Right lobe of liver (tissue), 6 donors: ENCODE data around the gene CPA1. TPM values are rescaled to one million over a fixed set of nuclear protein-coding genes. Genes with fewer than 3 reads are reported as not detected.

ENCODE experiments used
- ATAC-seq, 4 donors: fragments of 200-7000 bp; cut with Tn5 transposase; one replicate each; pipeline ENCODE4 v1.9.1; 2020; ENCODE audit warnings: mild to moderate bottlenecking in 4 of 4, moderate library complexity in 4 of 4
- DNase-seq, 3 donors: peaks; one replicate each; pipeline ENCODE4 v3.0.0-alpha.2; 2020
- H3K27ac ChIP-seq, 3 donors: fragments of 200-600 bp; one replicate each; pipeline ENCODE4 v1.8.0; 2022
- H3K27me3 ChIP-seq, 2 donors: fragments of 200-600 bp; one replicate each; pipeline ENCODE4 v1.8.0; 2022
- H3K36me3 ChIP-seq, 4 donors: fragments of 200-600 bp; sonication (generic) in 1 of 4; one replicate each; pipeline versions ENCODE4 v1.5.1 to v1.8.0; 2017 to 2022; ENCODE audit warnings: control low read depth in 1 of 4
- H3K4me1 ChIP-seq, 4 donors: fragments of 200-600 bp; sonication (generic) in 1 of 4; one replicate each; pipeline versions ENCODE4 v1.5.1 to v1.8.0; 2017 to 2022; ENCODE audit warnings: control low read depth in 1 of 4
- H3K4me3 ChIP-seq, 3 donors: fragments of 200-600 bp; one replicate each; pipeline ENCODE4 v1.8.0; 2022
- H3K9me3 ChIP-seq, 4 donors: fragments of 200-600 bp; sonication (generic) in 1 of 4; one replicate each; pipeline versions ENCODE4 v1.5.1 to v1.8.0; 2017 to 2022; ENCODE audit warnings: control low read depth in 1 of 4
- CTCF ChIP-seq, 4 donors: fragments of 200-600 bp in 3 of 4; fragments of 450-650 bp in 1 of 4; IDR thresholded peaks; one replicate each; pipeline versions ENCODE4 v1.5.1 to v1.8.0; 2016 to 2022; ENCODE audit warnings: antibody characterized with exemption in 4 of 4, mild to moderate bottlenecking in 2 of 4
- POLR2A ChIP-seq: fragments of 450-650 bp; IDR thresholded peaks from one replicate; pipeline ENCODE4 v1.6.1; 2017; ENCODE audit warnings: antibody characterized with exemption, mild to moderate bottlenecking
- WGBS: methylation state at CpG from one replicate; pipeline ENCODE4 v1.1.6; 2018; ENCODE audit warnings: low coverage, low lambda C conversion rate; ENCODE audit not compliant: insufficient coverage; ENCODE audit errors: missing lambda C conversion rate; 5-methylcytosine and 5-hydroxymethylcytosine counted together
- intact Hi-C, 2 donors: fragments of 100-400 bp; cut with DNase I; formaldehyde crosslinking; loops; one replicate each; pipeline versions ENCODE4 v1.11.2 to v1.14.1; 2022
- total RNA-seq, 6 experiments: library from RNA; depleted of rRNA in 2 of 6; stranded (reverse); fragments of >200 nt in 2 of 6; fragmentation: NEBNext Ultra II Directional in 3 of 6; extraction: Animal tissue kit (Norgen Biotek cat#: 25700) in 3 of 6; gene quantifications; one replicate each; pipeline versions ENCODE4 v1.1.0 to v1.2.4, GENCODE V29; 2016 to 2023
- donor health status: DM: no; HTN: yes; CAD: no.
- donor health status: DM: no; HTN: no; CAD: no.
- donor health status: DM: no; HTN: no; CAD: no.
- donor health status: DM: no; HTN: yes; CAD: no.
- donor health status: DM: no; HTN: yes; CAD: no.

Gene CPA1
- total RNA-seq, 6 experiments from 2014 or later: not detected

- H3K27me3 ChIP-seq: no peaks in the 10 kb centered on the region
- ATAC-seq: no peak
- no peaks in the 10 kb centered on the region for H3K9me3 ChIP-seq
- no peak within 1 kb of the TSS for H3K4me3 ChIP-seq
- no peaks in the 10 kb centered on the region for H3K4me1 ChIP-seq
- no peak for DNase-seq
- no peak within 1 kb of the TSS for H3K27ac ChIP-seq
- no peaks in the 10 kb centered on the region for H3K36me3 ChIP-seq
- WGBS: 55% methylated on average over 4 of the region's 5 CpGs
- TF ChIP-seq POLR2A (no peak), CTCF (IDR thresholded peaks at IDR 0.05) (no peak)
- intact Hi-C loops: no loop called here
Observed at GRCh38 chr7:130344271-130344866, 35.9 kb upstream of the CPA1 start, which contains the start of gene CPA5. CPA5 (plus strand) TSS chr7:130344816; CDS start chr7:130346486, 1,670 bp downstream.

GRCh38 chr7:130345136-130345535, 35.2 kb upstream of the CPA1 start:
- no peak for DNase-seq
- H3K27ac ChIP-seq: no peak overlapping the region
- H3K9me3 ChIP-seq: no peaks in the 10 kb centered on the region
- WGBS: 29% methylated on average over 8 of the region's 8 CpGs
- H3K4me1 ChIP-seq: no peaks in the 10 kb centered on the region
- H3K36me3 ChIP-seq: no peaks in the 10 kb centered on the region
- H3K27me3 ChIP-seq: no peaks in the 10 kb centered on the region
- TF ChIP-seq POLR2A (no peak), CTCF (IDR thresholded peaks at IDR 0.05) (no peak)
- intact Hi-C loops: no loop called here
- no peak overlapping the region for H3K4me3 ChIP-seq
- ATAC-seq: no peak

GRCh38 chr7:130345725-130346124, 34.6 kb upstream of the CPA1 start:
- no peaks in the 10 kb centered on the region for H3K27me3 ChIP-seq
- TF ChIP-seq CTCF (IDR thresholded peaks at IDR 0.05): no peak
- TF ChIP-seq POLR2A: no peak
- intact Hi-C loops: no loop called here

GRCh38 chr7:130346177-130346905, 34.0 kb upstream of the CPA1 start:
- no peak overlapping the region for H3K4me3 ChIP-seq
- peak in 1 of 4 donors; percentile 26 for ATAC-seq
- H3K4me1 ChIP-seq: no peaks in the 10 kb centered on the region
- WGBS: 89% methylated on average over 1 of the region's 10 CpGs
- no peaks in the 10 kb centered on the region for H3K9me3 ChIP-seq
- no peak for DNase-seq
- intact Hi-C loops: no loop called here
- TF ChIP-seq CTCF (IDR thresholded peaks at IDR 0.05) (no peak), POLR2A (no peak)
- H3K27me3 ChIP-seq: no peaks in the 10 kb centered on the region
- H3K27ac ChIP-seq: no peak overlapping the region
- no peaks in the 10 kb centered on the region for H3K36me3 ChIP-seq

More at GRCh38 chr7:130345725-130346124, 34.6 kb upstream of the CPA1 start:
- H3K4me3 ChIP-seq: no peak overlapping the region
- no peak for ATAC-seq
- 67% methylated on average over 4 of the region's 5 CpGs for WGBS
- no peak for DNase-seq
- H3K36me3 ChIP-seq: no peaks in the 10 kb centered on the region
- H3K4me1 ChIP-seq: no peaks in the 10 kb centered on the region
- H3K27ac ChIP-seq: no peak overlapping the region
- no peaks in the 10 kb centered on the region for H3K9me3 ChIP-seq
